GM23338 (cell line): ENCODE data around the gene PRKAR1B. TPM values are rescaled to one million over a fixed set of nuclear protein-coding genes. Genes with fewer than 3 reads are reported as not detected.

Source experiments
- ATAC-seq: fragments of 200-7000 bp; cut with Tn5 transposase; 3 replicates; pipeline ENCODE4 v1.9.1; 2020
- DNase-seq: peaks from one replicate; pipeline ENCODE4 v3.0.0-alpha.2; 2015; ENCODE audit warnings: low spot score
- H2AFZ ChIP-seq: fragments of 200-600 bp; sonication (generic); 2 replicates; pipeline ENCODE4 v1.8.0; 2016; ENCODE audit warnings: antibody characterized with exemption, mild to moderate bottlenecking, moderate library complexity
- H3F3A ChIP-seq: fragments of 200-600 bp; sonication (generic); replicated peaks from 2 replicates; pipeline ENCODE4 v1.8.0; 2017; ENCODE audit warnings: antibody characterized with exemption, mixed run types, low read depth
- H3K27ac ChIP-seq: fragments of 200-600 bp; sonication (generic); 2 replicates; pipeline ENCODE4 v1.6.1; 2016; ENCODE audit warnings: low read depth
- H3K27me3 ChIP-seq: fragments of 200-600 bp; sonication (generic); 2 replicates; pipeline ENCODE4 v1.8.0; 2016; ENCODE audit warnings: mild to moderate bottlenecking, mixed run types, moderate library complexity; ENCODE audit not compliant: insufficient read depth
- H3K36me3 ChIP-seq: fragments of 200-600 bp; sonication (generic); 2 replicates; pipeline ENCODE4 v1.8.0; 2016; ENCODE audit warnings: mild to moderate bottlenecking; ENCODE audit not compliant: insufficient read depth
- H3K4me1 ChIP-seq: fragments of 200-600 bp; sonication (generic); 2 replicates; pipeline ENCODE4 v1.8.0; 2016; ENCODE audit warnings: mild to moderate bottlenecking, moderate library complexity; ENCODE audit not compliant: insufficient read depth
- H3K4me2 ChIP-seq: fragments of 200-600 bp; sonication (generic); 2 replicates; pipeline ENCODE4 v1.7.1; 2017; ENCODE audit warnings: mixed run types
- H3K4me3 ChIP-seq: fragments of 200-600 bp; sonication (generic); 2 replicates; pipeline ENCODE4 v1.6.1; 2016; ENCODE audit warnings: mixed run types
- H3K79me2 ChIP-seq: fragments of 200-600 bp; sonication (generic); replicated peaks from 2 replicates; pipeline ENCODE4 v1.8.0; 2017; ENCODE audit warnings: mild to moderate bottlenecking; ENCODE audit not compliant: insufficient read depth
- H3K9me2 ChIP-seq: fragments of 200-600 bp; sonication (generic); 2 replicates; pipeline ENCODE4 v1.8.0; 2017; ENCODE audit not compliant: insufficient read depth
- H4K20me1 ChIP-seq: fragments of 200-600 bp; sonication (generic); replicated peaks from 2 replicates; pipeline ENCODE4 v1.8.0; 2017; ENCODE audit warnings: mild to moderate bottlenecking; ENCODE audit not compliant: insufficient read depth
- H3K27ac Mint-ChIP-seq: 2 replicates; pipeline ENCODE4 v1.8.0; 2020; ENCODE audit warnings: inconsistent platforms, mild to moderate bottlenecking, moderate library complexity, mixed read lengths
- H3K27me3 Mint-ChIP-seq: 3 replicates; pipeline ENCODE4 v1.8.0; 2022; ENCODE audit warnings: low read depth, mild to moderate bottlenecking, moderate library complexity, mixed read lengths, inconsistent platforms; ENCODE audit not compliant: insufficient read depth, poor library complexity
- H3K36me3 Mint-ChIP-seq: 3 replicates; pipeline ENCODE4 v1.8.0; 2021; ENCODE audit warnings: low read depth, mild to moderate bottlenecking, inconsistent platforms, moderate library complexity, mixed read lengths
- H3K4me1 Mint-ChIP-seq: 3 replicates; pipeline ENCODE4 v1.8.0; 2020; ENCODE audit warnings: mild to moderate bottlenecking, inconsistent platforms, mixed read lengths
- H3K4me3 Mint-ChIP-seq: 3 replicates; pipeline ENCODE4 v1.8.0; 2021; ENCODE audit warnings: moderate library complexity, mild to moderate bottlenecking, inconsistent platforms, mixed read lengths
- H3K9me3 Mint-ChIP-seq: 3 replicates; pipeline ENCODE4 v1.8.0; 2020; ENCODE audit warnings: moderate library complexity, mild to moderate bottlenecking, inconsistent platforms, mixed read lengths
- CREB1 ChIP-seq: fragments of 250-450 bp; sonication (Bioruptor Pico); IDR thresholded peaks from 2 replicates; pipeline ENCODE4 v1.5.0; 2020; ENCODE audit warnings: low read depth, mild to moderate bottlenecking, moderate library complexity
- EZH2 ChIP-seq: fragments of 200-600 bp; sonication (generic); IDR thresholded peaks from one replicate; pipeline ENCODE4 v1.8.0; 2017; ENCODE audit warnings: antibody characterized with exemption, mild to moderate bottlenecking, low read depth; ENCODE audit not compliant: unreplicated experiment
- EZH2phosphoT487 ChIP-seq: fragments of 200-600 bp; sonication (generic); IDR thresholded peaks from one replicate; pipeline ENCODE4 v1.8.1; 2018; ENCODE audit warnings: antibody characterized with exemption; ENCODE audit not compliant: unreplicated experiment
- JUNB ChIP-seq: IDR thresholded peaks from one replicate; pipeline ENCODE4 v1.6.1; 2016; ENCODE audit warnings: antibody characterized with exemption; ENCODE audit not compliant: unreplicated experiment
- REST ChIP-seq: IDR thresholded peaks from one replicate; pipeline ENCODE4 v1.6.1; 2018; ENCODE audit warnings: antibody characterized with exemption; ENCODE audit not compliant: unreplicated experiment
- STAT1 ChIP-seq: IDR thresholded peaks from one replicate; pipeline ENCODE4 v1.6.1; 2016; ENCODE audit warnings: antibody characterized with exemption; ENCODE audit not compliant: unreplicated experiment
- ZNF114 ChIP-seq: fragments of 250-450 bp; sonication (Bioruptor Pico); IDR thresholded peaks from 2 replicates; pipeline ENCODE4 v1.5.0; 2020; ENCODE audit warnings: mild to moderate bottlenecking, moderate library complexity
- ZNF331 ChIP-seq: fragments of 250-450 bp; sonication (Bioruptor Pico); IDR thresholded peaks from 2 replicates; pipeline ENCODE4 v1.5.0; 2020; ENCODE audit warnings: low read depth, mild to moderate bottlenecking, moderate library complexity
- polyA plus RNA-seq: library from polyadenylated mRNA; unstranded; fragments of >200 nt; fragmentation: Nextera tagmentation; extraction: Ambion mirVana; gene quantifications from 2 replicates; pipeline ENCODE4 v1.2.1, GENCODE V29; 2016
- total RNA-seq: library from RNA; depleted of rRNA; stranded (reverse); fragments of >200 nt; shearing (Covaris generic); gene quantifications from 2 replicates; pipeline ENCODE4 v1.2.3, GENCODE V29; 2014
- TF ChIP-seq, protein P1 (sequence below): fragments of 250-450 bp; sonication (Bioruptor Pico); IDR thresholded peaks from 2 replicates; pipeline ENCODE4 v1.5.0; 2020; ENCODE audit warnings: mild to moderate bottlenecking, moderate library complexity
- TF ChIP-seq, protein P2 (sequence below), 2 experiments: fragments of 200-600 bp in 1 of 2; sonication (generic) in 1 of 2; conservative IDR thresholded peaks; 2 replicates each; pipeline versions ENCODE4 v1.5.1 to v1.6.1; 2016 to 2017; ENCODE audit warnings: antibody characterized with exemption in 2 of 2, low read depth in 2 of 2, mild to moderate bottlenecking in 2 of 2, moderate library complexity in 1 of 2

Gene PRKAR1B
- total and polyA plus RNA-seq, 2 experiments from 2014 or later: 35.7 to 36.7 TPM

GRCh38 chr7:534075-534474 is 193.0 kb downstream of the PRKAR1B start (continued):
- TF ChIP-seq, protein P1, sequence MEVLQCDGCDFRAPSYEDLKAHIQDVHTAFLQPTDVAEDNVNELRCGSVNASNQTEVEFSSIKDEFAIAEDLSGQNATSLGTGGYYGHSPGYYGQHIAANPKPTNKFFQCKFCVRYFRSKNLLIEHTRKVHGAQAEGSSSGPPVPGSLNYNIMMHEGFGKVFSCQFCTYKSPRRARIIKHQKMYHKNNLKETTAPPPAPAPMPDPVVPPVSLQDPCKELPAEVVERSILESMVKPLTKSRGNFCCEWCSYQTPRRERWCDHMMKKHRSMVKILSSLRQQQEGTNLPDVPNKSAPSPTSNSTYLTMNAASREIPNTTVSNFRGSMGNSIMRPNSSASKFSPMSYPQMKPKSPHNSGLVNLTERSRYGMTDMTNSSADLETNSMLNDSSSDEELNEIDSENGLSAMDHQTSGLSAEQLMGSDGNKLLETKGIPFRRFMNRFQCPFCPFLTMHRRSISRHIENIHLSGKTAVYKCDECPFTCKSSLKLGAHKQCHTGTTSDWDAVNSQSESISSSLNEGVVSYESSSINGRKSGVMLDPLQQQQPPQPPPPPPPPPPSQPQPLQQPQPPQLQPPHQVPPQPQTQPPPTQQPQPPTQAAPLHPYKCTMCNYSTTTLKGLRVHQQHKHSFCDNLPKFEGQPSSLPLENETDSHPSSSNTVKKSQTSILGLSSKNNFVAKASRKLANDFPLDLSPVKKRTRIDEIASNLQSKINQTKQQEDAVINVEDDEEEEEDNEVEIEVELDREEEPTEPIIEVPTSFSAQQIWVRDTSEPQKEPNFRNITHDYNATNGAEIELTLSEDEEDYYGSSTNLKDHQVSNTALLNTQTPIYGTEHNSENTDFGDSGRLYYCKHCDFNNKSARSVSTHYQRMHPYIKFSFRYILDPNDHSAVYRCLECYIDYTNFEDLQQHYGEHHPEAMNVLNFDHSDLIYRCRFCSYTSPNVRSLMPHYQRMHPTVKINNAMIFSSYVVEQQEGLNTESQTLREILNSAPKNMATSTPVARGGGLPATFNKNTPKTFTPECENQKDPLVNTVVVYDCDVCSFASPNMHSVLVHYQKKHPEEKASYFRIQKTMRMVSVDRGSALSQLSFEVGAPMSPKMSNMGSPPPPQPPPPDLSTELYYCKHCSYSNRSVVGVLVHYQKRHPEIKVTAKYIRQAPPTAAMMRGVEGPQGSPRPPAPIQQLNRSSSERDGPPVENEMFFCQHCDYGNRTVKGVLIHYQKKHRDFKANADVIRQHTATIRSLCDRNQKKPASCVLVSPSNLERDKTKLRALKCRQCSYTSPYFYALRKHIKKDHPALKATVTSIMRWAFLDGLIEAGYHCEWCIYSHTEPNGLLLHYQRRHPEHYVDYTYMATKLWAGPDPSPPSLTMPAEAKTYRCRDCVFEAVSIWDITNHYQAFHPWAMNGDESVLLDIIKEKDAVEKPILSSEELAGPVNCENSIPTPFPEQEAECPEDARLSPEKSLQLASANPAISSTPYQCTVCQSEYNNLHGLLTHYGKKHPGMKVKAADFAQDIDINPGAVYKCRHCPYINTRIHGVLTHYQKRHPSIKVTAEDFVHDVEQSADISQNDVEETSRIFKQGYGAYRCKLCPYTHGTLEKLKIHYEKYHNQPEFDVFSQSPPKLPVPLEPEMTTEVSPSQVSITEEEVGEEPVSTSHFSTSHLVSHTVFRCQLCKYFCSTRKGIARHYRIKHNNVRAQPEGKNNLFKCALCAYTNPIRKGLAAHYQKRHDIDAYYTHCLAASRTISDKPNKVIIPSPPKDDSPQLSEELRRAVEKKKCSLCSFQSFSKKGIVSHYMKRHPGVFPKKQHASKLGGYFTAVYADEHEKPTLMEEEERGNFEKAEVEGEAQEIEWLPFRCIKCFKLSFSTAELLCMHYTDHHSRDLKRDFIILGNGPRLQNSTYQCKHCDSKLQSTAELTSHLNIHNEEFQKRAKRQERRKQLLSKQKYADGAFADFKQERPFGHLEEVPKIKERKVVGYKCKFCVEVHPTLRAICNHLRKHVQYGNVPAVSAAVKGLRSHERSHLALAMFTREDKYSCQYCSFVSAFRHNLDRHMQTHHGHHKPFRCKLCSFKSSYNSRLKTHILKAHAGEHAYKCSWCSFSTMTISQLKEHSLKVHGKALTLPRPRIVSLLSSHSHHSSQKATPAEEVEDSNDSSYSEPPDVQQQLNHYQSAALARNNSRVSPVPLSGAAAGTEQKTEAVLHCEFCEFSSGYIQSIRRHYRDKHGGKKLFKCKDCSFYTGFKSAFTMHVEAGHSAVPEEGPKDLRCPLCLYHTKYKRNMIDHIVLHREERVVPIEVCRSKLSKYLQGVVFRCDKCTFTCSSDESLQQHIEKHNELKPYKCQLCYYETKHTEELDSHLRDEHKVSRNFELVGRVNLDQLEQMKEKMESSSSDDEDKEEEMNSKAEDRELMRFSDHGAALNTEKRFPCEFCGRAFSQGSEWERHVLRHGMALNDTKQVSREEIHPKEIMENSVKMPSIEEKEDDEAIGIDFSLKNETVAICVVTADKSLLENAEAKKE (CRISPR knock-in tag): no peak
- TF ChIP-seq CREB1 (CRISPR knock-in tag) (no peak), EZH2phosphoT487 (no peak), EZH2 (no peak)

DNA sequence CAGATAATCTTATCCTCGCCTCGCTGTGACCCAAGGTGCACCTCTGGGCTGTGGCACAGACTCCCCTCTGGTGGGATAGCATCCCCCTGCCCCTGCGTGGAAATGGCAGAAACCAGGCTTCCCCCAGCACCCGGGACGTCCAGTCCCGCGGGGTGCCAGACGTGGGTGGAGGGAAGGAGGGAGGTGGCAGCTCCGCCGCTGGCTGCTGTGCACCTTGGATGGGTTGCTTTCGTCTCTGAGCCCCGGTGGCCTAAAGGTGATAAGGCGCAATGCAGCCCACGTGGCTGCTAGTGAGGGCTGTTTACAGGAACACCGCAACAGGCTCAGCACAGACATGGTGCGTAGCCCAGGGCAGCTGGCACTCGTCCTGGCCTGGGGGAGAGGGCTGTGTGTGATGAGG is 193.8 kb downstream of the PRKAR1B start:
- Mint-ChIP-seq H3K4me1 (no peaks in the 10 kb centered on the region; the same call in 1 of the 3 replicates), H3K27ac (no peak overlapping the region), H3K36me3 (no peaks in the 10 kb centered on the region), H3K4me3 (no peak overlapping the region), H3K27me3 (peaks cover 19% of the 10 kb centered on the region), H3K9me3 (no peaks in the 10 kb centered on the region; the same call in 2 of the 3 replicates)
- H3F3A ChIP-seq: no peaks in the 10 kb centered on the region
- H4K20me1 ChIP-seq: no peaks in the 10 kb centered on the region
- no peak for DNase-seq
- no peak overlapping the region for H3K27ac ChIP-seq
- no peak overlapping the region for H2AFZ ChIP-seq
- no peaks in the 10 kb centered on the region for H3K36me3 ChIP-seq
- H3K4me2 ChIP-seq: no peak overlapping the region
- peaks cover 2% of the 10 kb centered on the region; the same call in 1 of the 2 replicates for H3K9me2 ChIP-seq
- ATAC-seq: peak; percentile 17; the same call in 1 of the 3 replicates
- no peak overlapping the region for H3K4me3 ChIP-seq
- no peaks in the 10 kb centered on the region for H3K27me3 ChIP-seq
- H3K79me2 ChIP-seq: no peaks in the 10 kb centered on the region
- peaks cover 1% of the 10 kb centered on the region; the same call in 1 of the 2 replicates for H3K4me1 ChIP-seq
- TF ChIP-seq EZH2phosphoT487 (no peak), EZH2 (no peak), CREB1 (CRISPR knock-in tag) (no peak), STAT1 (no peak), ZNF331 (CRISPR knock-in tag) (no peak), ZNF114 (CRISPR knock-in tag) (no peak), JUNB (no peak), REST (no peak)
- TF ChIP-seq, protein P2, sequence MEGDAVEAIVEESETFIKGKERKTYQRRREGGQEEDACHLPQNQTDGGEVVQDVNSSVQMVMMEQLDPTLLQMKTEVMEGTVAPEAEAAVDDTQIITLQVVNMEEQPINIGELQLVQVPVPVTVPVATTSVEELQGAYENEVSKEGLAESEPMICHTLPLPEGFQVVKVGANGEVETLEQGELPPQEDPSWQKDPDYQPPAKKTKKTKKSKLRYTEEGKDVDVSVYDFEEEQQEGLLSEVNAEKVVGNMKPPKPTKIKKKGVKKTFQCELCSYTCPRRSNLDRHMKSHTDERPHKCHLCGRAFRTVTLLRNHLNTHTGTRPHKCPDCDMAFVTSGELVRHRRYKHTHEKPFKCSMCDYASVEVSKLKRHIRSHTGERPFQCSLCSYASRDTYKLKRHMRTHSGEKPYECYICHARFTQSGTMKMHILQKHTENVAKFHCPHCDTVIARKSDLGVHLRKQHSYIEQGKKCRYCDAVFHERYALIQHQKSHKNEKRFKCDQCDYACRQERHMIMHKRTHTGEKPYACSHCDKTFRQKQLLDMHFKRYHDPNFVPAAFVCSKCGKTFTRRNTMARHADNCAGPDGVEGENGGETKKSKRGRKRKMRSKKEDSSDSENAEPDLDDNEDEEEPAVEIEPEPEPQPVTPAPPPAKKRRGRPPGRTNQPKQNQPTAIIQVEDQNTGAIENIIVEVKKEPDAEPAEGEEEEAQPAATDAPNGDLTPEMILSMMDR (conservative IDR thresholded peaks at IDR 0.05; ENCODE audit: low read depth in 2 of 2): no peak
